GM21825 (cell line): Measurements from ENCODE around the gene TNFRSF14.
"Not testable (repeated sequence)": the region's sequence is repeated elsewhere in the genome, so short reads cannot be mapped to it uniquely, and the experiment has no call there.

Experiments used
- ATAC-seq: cut with Tn5 transposase; IDR thresholded peaks from one replicate; pipeline ENCODE4 v1.9.1; 2021; ENCODE audit warnings: mild to moderate bottlenecking, moderate library complexity; ENCODE audit not compliant: unreplicated experiment

Gene TNFRSF14

GRCh38 chr1:2566101-2567045, 10.2 kb downstream of the TNFRSF14 start:
- no peak for ATAC-seq

- ATAC-seq: no peak
These were observed 11.0 kb downstream of the TNFRSF14 start for GRCh38 chr1:2567083-2567679.

- not testable (repeated sequence) for ATAC-seq
These were observed 12.1 kb downstream of the TNFRSF14 start for GRCh38 chr1:2568187-2568816.

GRCh38 chr1:2569060-2569459, 12.9 kb downstream of the TNFRSF14 start:
- no peak for ATAC-seq

- not testable (repeated sequence) for ATAC-seq
These were observed 13.5 kb downstream of the TNFRSF14 start for GRCh38 chr1:2569703-2570102.

GRCh38 chr1:2570332-2570731, 14.2 kb downstream of the TNFRSF14 start:
- ATAC-seq: no peak

GRCh38 chr1:2571348-2571747, 15.2 kb downstream of the TNFRSF14 start:
- no peak for ATAC-seq

GRCh38 chr1:2573250-2573920, 17.2 kb downstream of the TNFRSF14 start:
- no peak for ATAC-seq

GRCh38 chr1:2574350-2574749, 18.2 kb downstream of the TNFRSF14 start:
- ATAC-seq: no peak

GRCh38 chr1:2575801-2576663, 19.9 kb downstream of the TNFRSF14 start:
- peak; percentile 4 for ATAC-seq

- ATAC-seq: peak; percentile 36
These were observed 21.4 kb downstream of the TNFRSF14 start for GRCh38 chr1:2577565-2578075.

GRCh38 chr1:2578758-2579118, 22.6 kb downstream of the TNFRSF14 start:
- no peak for ATAC-seq

- ATAC-seq: no peak
These were observed 24.5 kb downstream of the TNFRSF14 start for GRCh38 chr1:2580691-2581090.

GRCh38 chr1:2582391-2582790, 26.2 kb downstream of the TNFRSF14 start:
- no peak for ATAC-seq

GRCh38 chr1:2583331-2583791, 27.2 kb downstream of the TNFRSF14 start:
- ATAC-seq: no peak

- no peak for ATAC-seq
These were observed 27.7 kb downstream of the TNFRSF14 start for GRCh38 chr1:2583871-2584351.

- ATAC-seq: no peak
These were observed 28.6 kb downstream of the TNFRSF14 start for GRCh38 chr1:2584686-2585317.

- ATAC-seq: peak; percentile 37
These were observed 29.3 kb downstream of the TNFRSF14 start for GRCh38 chr1:2585318-2586092.
